HFFc6 (cell line): Measurements from ENCODE around the gene DDOST. TPM values are rescaled to one million over a fixed set of nuclear protein-coding genes. Genes with fewer than 3 reads are reported as not detected.

Source experiments
- DNase-seq: peaks from one replicate; pipeline ENCODE4 v3.0.0-alpha.2; 2018
- H3K27ac Mint-ChIP-seq: 2 replicates; pipeline ENCODE4 v1.8.0; 2020; ENCODE audit warnings: mild to moderate bottlenecking, mixed read lengths
- H3K27me3 Mint-ChIP-seq: 2 replicates; pipeline ENCODE4 v1.8.0; 2021; ENCODE audit warnings: mild to moderate bottlenecking, moderate library complexity, mixed read lengths; ENCODE audit not compliant: insufficient read depth
- H3K36me3 Mint-ChIP-seq: 2 replicates; pipeline ENCODE4 v1.8.0; 2021; ENCODE audit warnings: low read depth, mixed read lengths
- H3K4me1 Mint-ChIP-seq: 2 replicates; pipeline ENCODE4 v1.8.0; 2020; ENCODE audit warnings: low read depth, mixed read lengths
- H3K4me3 Mint-ChIP-seq: 2 replicates; pipeline ENCODE4 v1.8.0; 2020; ENCODE audit warnings: mild to moderate bottlenecking, moderate library complexity, mixed read lengths
- H3K9me3 Mint-ChIP-seq: 2 replicates; pipeline ENCODE4 v1.8.0; 2020; ENCODE audit warnings: mild to moderate bottlenecking, mixed read lengths
- CTCF ChIP-seq: fragments of 200-600 bp; sonication (generic); IDR thresholded peaks from 2 replicates; pipeline ENCODE4 v1.5.0; 2021; ENCODE audit warnings: antibody characterized with exemption, mild to moderate bottlenecking
- total RNA-seq, 6 experiments: library from RNA; stranded (reverse); fragmentation: NEBNext Ultra II Directional; extraction: Animal tissue kit (Norgen Biotek cat#: 25700); gene quantifications; 2 replicates in 1 of 6; 3 replicates in 5 of 6; pipeline ENCODE4 v1.2.3, GENCODE V29; 2021

Gene DDOST
- total RNA-seq, 6 experiments from 2014 or later, result 266 to 291 (median 281) TPM

- Mint-ChIP-seq H3K27me3 (peaks cover 2% of the 10 kb centered on the region; the same call in 1 of the 2 replicates), H3K36me3 (peaks cover 27% of the 10 kb centered on the region), H3K4me1 (peaks cover 80% of the 10 kb centered on the region), H3K4me3 (peak overlapping the region; percentile 64), H3K9me3 (no peaks in the 10 kb centered on the region), H3K27ac (peak overlapping the region; percentile 98)
- TF ChIP-seq CTCF, result no peak
- peak; percentile 98 for DNase-seq
These were observed 57.4 kb downstream of the DDOST start for GRCh38 chr1:20603504-20604464.

- no peak for TF ChIP-seq CTCF
- Mint-ChIP-seq H3K9me3 (no peaks in the 10 kb centered on the region), H3K4me3 (peak overlapping the region; percentile 64), H3K36me3 (peaks cover 27% of the 10 kb centered on the region), H3K4me1 (peaks cover 81% of the 10 kb centered on the region), H3K27me3 (peaks cover 2% of the 10 kb centered on the region; the same call in 1 of the 2 replicates), H3K27ac (peak overlapping the region; percentile 98)
- no peak for DNase-seq
These were observed 58.2 kb downstream of the DDOST start for GRCh38 chr1:20602851-20603450.

Other genes starting within 250 kb of the DDOST start
- gene CAMK2N1, start 175.2 kb downstream of the DDOST start, total RNA-seq, result 10 to 100 TPM; 40.3 to 57.8 (median 42.6) TPM
- gene MUL1, start 153.2 kb downstream of the DDOST start, total RNA-seq, result 10 to 100 TPM; 26.9 to 36.4 (median 27.8) TPM
- gene FAM43B, start 108.8 kb downstream of the DDOST start, total RNA-seq, result under 1 TPM in 1 of 6 experiments, not detected in 5; 0.07 TPM
- 10 to 100 TPM in 4 of 6 experiments, 1 to 10 TPM in 2; 6.7 to 15.4 (median 13.3) TPM for gene CDA, start 72.3 kb downstream of the DDOST start, total RNA-seq
- gene PINK1, start 27.9 kb downstream of the DDOST start, total RNA-seq, result 100 to 1,000 TPM in 3 of 6 experiments, 10 to 100 TPM in 3; 89.9 to 134 (median 99.1) TPM
- gene KIF17, start 56.6 kb upstream of the DDOST start, total RNA-seq, result 1 to 10 TPM; 5.8 to 8.1 (median 7.4) TPM
- gene SH2D5, start 71.3 kb upstream of the DDOST start, total RNA-seq, result 10 to 100 TPM; 12.0 to 15.9 (median 13.2) TPM
- gene HP1BP3, start 125.9 kb upstream of the DDOST start, total RNA-seq, result 100 to 1,000 TPM; 171 to 207 (median 200) TPM